Prostate gland (tissue), 2 donors: ENCODE data around the gene ZC3H13. TPM values are rescaled to one million over a fixed set of nuclear protein-coding genes. Genes with fewer than 3 reads are reported as not detected.

Experiments
- DNase-seq: peaks from one replicate; pipeline ENCODE4 v3.0.0-alpha.2; 2019; ENCODE audit warnings: low spot score
- H3K27ac ChIP-seq, 2 donors: fragments of 200-600 bp; sonication (generic); 2 replicates each; pipeline ENCODE4 v1.5.1; 2017 to 2019
- H3K27me3 ChIP-seq: fragments of 200-600 bp; sonication (generic); replicated peaks from 2 replicates; pipeline ENCODE4 v1.5.1; 2019; ENCODE audit not compliant: insufficient read depth
- H3K36me3 ChIP-seq, 2 donors: fragments of 200-600 bp; sonication (generic); 1 replicate in 1 of 2; 2 replicates in 1 of 2; pipeline versions ENCODE4 v1.5.1 to v1.8.1; 2017 to 2019
- H3K4me1 ChIP-seq: fragments of 200-600 bp; sonication (generic); replicated peaks from 2 replicates; pipeline ENCODE4 v1.5.1; 2019
- H3K4me3 ChIP-seq, 2 donors: fragments of 200-600 bp; sonication (generic); 2 replicates each; pipeline ENCODE4 v1.5.1; 2017 to 2019
- H3K9me3 ChIP-seq: fragments of 200-600 bp; sonication (generic); 2 replicates; pipeline ENCODE4 v1.5.1; 2017
- POLR2A ChIP-seq: fragments of 450-650 bp; IDR thresholded peaks from one replicate; pipeline ENCODE4 v1.6.1; 2016; ENCODE audit warnings: antibody characterized with exemption, mild to moderate bottlenecking
- POLR2AphosphoS5 ChIP-seq: sonication (generic); formaldehyde crosslinking; IDR thresholded peaks from one replicate; pipeline ENCODE4 v1.6.1; 2017; ENCODE audit warnings: antibody characterized with exemption
- WGBS: methylation state at CpG from one replicate; pipeline ENCODE4 v1.1.5; 2018; 5-methylcytosine and 5-hydroxymethylcytosine counted together
- intact Hi-C: fragments of 100-400 bp; cut with DNase I; formaldehyde crosslinking; loops from one replicate; pipeline ENCODE4 v1.14.2; 2022
- total RNA-seq, 2 donors: library from RNA; depleted of rRNA; stranded (reverse); fragments of >200 nt; gene quantifications; one replicate each; pipeline ENCODE4 v1.1.0, GENCODE V29; 2016
- TF ChIP-seq, protein P1 (sequence below), 4 experiments: fragments of 200-600 bp in 2 of 4; fragments of 450-650 bp in 2 of 4; sonication (generic) in 2 of 4; IDR thresholded peaks; 1 replicate in 3 of 4; 2 replicates in 1 of 4; pipeline ENCODE4 v1.5.1; 2016 to 2019; ENCODE audit warnings: antibody characterized with exemption in 4 of 4, mild to moderate bottlenecking in 2 of 4, moderate library complexity in 2 of 4

ZC3H13 gene
- total RNA-seq, 2 donors from 2014 or later: 24.4 to 26.9 TPM

GRCh38 chr13:46032341-46032740 is 20.2 kb downstream of the ZC3H13 start:
- intact Hi-C loops: no loop called here

DNA sequence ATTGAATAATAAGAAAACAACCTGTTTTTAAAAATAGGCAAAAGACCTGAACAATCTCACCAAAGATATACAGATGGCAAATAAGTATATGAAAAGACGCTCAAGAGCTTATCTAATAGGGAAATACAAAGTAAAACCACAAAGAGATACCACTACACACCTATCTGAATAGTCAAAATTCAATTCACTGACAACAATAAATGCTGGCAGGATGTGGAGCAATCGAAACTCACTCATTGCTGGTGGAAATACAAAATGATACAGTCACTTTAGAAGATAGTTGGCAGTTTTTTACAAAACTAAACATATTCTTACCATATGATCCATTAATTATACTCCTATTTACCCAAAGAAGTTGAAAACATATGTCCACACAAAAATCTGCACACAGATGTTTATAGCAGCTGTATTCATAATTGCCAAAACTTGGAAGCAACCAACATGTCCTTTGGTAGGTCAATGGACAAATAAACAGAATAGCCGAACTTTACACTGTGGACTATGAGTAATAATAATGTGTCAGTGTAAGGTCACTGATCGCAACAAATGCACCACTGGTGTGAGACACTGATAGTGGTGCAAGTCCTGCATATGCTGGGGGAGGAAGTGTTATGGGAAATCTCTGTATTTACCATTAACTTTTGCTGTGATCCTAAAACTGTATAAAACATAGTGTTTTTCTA is 20.8 kb downstream of the ZC3H13 start:
- 97% methylated on average over 4 of the region's 4 CpGs for WGBS

More at GRCh38 chr13:46032341-46032740, 20.2 kb downstream of the ZC3H13 start:
- Histone ChIP-seq H3K27me3 (no peaks in the 10 kb centered on the region), H3K4me3 (no peak overlapping the region), H3K36me3 (no peaks in the 10 kb centered on the region), H3K9me3 (no peaks in the 10 kb centered on the region), H3K27ac (no peak overlapping the region), H3K4me1 (no peaks in the 10 kb centered on the region)
- no peak for DNase-seq
- TF ChIP-seq POLR2AphosphoS5: no peak
- TF ChIP-seq, protein P1, sequence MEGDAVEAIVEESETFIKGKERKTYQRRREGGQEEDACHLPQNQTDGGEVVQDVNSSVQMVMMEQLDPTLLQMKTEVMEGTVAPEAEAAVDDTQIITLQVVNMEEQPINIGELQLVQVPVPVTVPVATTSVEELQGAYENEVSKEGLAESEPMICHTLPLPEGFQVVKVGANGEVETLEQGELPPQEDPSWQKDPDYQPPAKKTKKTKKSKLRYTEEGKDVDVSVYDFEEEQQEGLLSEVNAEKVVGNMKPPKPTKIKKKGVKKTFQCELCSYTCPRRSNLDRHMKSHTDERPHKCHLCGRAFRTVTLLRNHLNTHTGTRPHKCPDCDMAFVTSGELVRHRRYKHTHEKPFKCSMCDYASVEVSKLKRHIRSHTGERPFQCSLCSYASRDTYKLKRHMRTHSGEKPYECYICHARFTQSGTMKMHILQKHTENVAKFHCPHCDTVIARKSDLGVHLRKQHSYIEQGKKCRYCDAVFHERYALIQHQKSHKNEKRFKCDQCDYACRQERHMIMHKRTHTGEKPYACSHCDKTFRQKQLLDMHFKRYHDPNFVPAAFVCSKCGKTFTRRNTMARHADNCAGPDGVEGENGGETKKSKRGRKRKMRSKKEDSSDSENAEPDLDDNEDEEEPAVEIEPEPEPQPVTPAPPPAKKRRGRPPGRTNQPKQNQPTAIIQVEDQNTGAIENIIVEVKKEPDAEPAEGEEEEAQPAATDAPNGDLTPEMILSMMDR (IDR thresholded peaks at IDR 0.05): no peak
- TF ChIP-seq POLR2A: no peak

DNA sequence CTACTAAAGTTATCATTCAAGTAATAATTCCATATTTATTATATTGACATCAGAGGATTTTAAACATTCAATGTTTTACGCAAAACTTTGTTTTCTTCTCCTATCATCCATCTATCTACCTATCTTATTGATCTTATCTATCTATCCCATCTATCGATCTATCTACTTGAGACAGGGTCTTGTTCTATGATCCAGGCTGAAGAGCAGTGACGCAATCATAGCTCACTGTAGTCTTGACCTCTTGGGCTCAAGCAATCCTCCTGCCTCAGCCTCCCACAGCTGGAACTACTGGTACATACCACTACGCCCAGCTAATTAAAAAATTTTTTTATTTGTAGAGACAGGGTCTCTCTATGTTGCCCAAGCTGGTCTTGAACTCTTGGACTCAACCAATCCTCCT is 27.4 kb downstream of the ZC3H13 start:
- intact Hi-C loops: no loop called here
- WGBS: 98% methylated on average over 4 of the region's 4 CpGs

More for the DNA sequence above, 20.8 kb downstream of the ZC3H13 start:
- Histone ChIP-seq H3K27ac (no peak overlapping the region), H3K9me3 (no peaks in the 10 kb centered on the region), H3K36me3 (no peaks in the 10 kb centered on the region), H3K4me1 (no peaks in the 10 kb centered on the region), H3K4me3 (no peak overlapping the region), H3K27me3 (no peaks in the 10 kb centered on the region)
- TF ChIP-seq POLR2AphosphoS5: no peak
- TF ChIP-seq, protein P1 (IDR thresholded peaks at IDR 0.05): no peak
- TF ChIP-seq POLR2A: no peak
- no peak for DNase-seq
- intact Hi-C loops: no loop called here

DNA sequence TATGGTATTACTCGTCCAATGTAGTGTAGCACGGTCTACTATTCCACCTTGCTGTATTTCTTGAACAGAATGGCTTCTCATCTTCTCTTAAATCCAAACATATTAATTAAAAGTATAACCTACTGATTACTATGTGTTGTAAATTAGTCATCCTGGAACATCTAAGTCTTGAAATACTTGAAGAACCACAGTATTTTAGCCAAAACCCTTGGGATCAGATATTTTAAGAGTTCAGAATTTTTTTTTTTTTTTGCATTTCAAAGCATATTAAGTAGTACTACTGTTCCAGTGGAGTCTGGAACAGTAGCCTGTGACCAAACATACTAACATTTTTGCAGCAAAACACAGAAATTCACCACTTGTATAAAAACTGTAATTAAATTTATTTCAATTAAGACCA is 30.1 kb downstream of the ZC3H13 start:
- no peak overlapping the region for H3K4me3 ChIP-seq
- no peaks in the 10 kb centered on the region for H3K27me3 ChIP-seq
- no peak for DNase-seq
- no peaks in the 10 kb centered on the region for H3K4me1 ChIP-seq
- no peak overlapping the region for H3K27ac ChIP-seq
- H3K9me3 ChIP-seq: no peaks in the 10 kb centered on the region
- WGBS: 93% methylated on average over 2 of the region's 2 CpGs
- H3K36me3 ChIP-seq: no peaks in the 10 kb centered on the region
- intact Hi-C loops: no loop called here
- TF ChIP-seq POLR2A (no peak), POLR2AphosphoS5 (no peak)
- TF ChIP-seq, protein P1 (IDR thresholded peaks at IDR 0.05): no peak

More for the DNA sequence above, 27.4 kb downstream of the ZC3H13 start:
- TF ChIP-seq POLR2A: no peak
- TF ChIP-seq, protein P1 (IDR thresholded peaks at IDR 0.05): no peak
- no peak for TF ChIP-seq POLR2AphosphoS5
- Histone ChIP-seq H3K36me3 (no peaks in the 10 kb centered on the region), H3K9me3 (no peaks in the 10 kb centered on the region), H3K27me3 (no peaks in the 10 kb centered on the region), H3K4me3 (no peak overlapping the region), H3K4me1 (no peaks in the 10 kb centered on the region), H3K27ac (no peak overlapping the region)
- DNase-seq: no peak

DNA sequence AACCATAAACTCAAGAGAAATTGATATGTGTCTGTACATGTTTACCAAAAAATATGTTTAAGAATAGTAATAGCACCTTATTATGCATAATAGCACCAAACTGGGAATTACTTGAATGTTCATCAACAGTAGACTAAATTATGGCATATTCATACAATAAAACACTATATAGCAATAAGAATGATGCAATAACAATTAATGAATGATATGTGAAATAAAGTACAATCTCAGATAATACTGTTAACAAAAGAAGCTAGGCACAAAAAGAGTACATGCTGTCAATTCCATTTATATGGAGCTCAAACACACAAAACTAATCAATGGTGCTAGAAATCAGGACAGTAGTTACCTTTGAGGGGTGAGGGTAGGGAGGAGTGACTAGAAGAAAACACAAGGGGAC is 36.3 kb downstream of the ZC3H13 start:
- no peaks in the 10 kb centered on the region for H3K4me1 ChIP-seq
- H3K9me3 ChIP-seq: no peaks in the 10 kb centered on the region
- H3K27ac ChIP-seq: no peak overlapping the region
- no peak for DNase-seq
- intact Hi-C loops: no loop called here
- no peak overlapping the region for H3K4me3 ChIP-seq
- no peak for TF ChIP-seq POLR2A
- TF ChIP-seq, protein P1 (IDR thresholded peaks at IDR 0.05): no peak
- no peak for TF ChIP-seq POLR2AphosphoS5
- no peaks in the 10 kb centered on the region for H3K36me3 ChIP-seq
- H3K27me3 ChIP-seq: no peaks in the 10 kb centered on the region
